Measurements from ENCODE around the gene GNPDA1.

The GNPDA1 gene

GRCh38 chr5:142017832-142018427 is 5.1 kb upstream of the GNPDA1 start:
- no peak for DNase-seq (ENCODE audit: low read depth)
- no peak overlapping the region for H3K4me3 ChIP-seq (ENCODE audit: low read length)
- no peak for TF ChIP-seq CTCF (conservative IDR thresholded peaks at IDR 0.05; ENCODE audit: low read depth, low read length)

- H3K4me3 ChIP-seq (ENCODE audit: low read length) = no peak overlapping the region
- no peak for DNase-seq (ENCODE audit: low read depth)
- TF ChIP-seq CTCF (conservative IDR thresholded peaks at IDR 0.05; ENCODE audit: low read depth, low read length) = no peak
Measured at GRCh38 chr5:142016556-142016955, 3.7 kb upstream of the GNPDA1 start.

- no peak overlapping the region for H3K4me3 ChIP-seq (ENCODE audit: low read length)
- no peak for DNase-seq (ENCODE audit: low read depth)
- TF ChIP-seq CTCF (conservative IDR thresholded peaks at IDR 0.05; ENCODE audit: low read depth, low read length) = no peak
Measured at GRCh38 chr5:142015781-142016533, 3.1 kb upstream of the GNPDA1 start.

- H3K4me3 ChIP-seq (ENCODE audit: low read length) = no peak overlapping the region
- no peak for DNase-seq (ENCODE audit: low read depth)
- TF ChIP-seq CTCF (conservative IDR thresholded peaks at IDR 0.05; ENCODE audit: low read depth, low read length) = peak; percentile 41
Measured at GRCh38 chr5:142014911-142015584, 2.2 kb upstream of the GNPDA1 start.

GRCh38 chr5:142013734-142014521 is 1.1 kb upstream of the GNPDA1 start:
- no peak for DNase-seq (ENCODE audit: low read depth)
- no peak overlapping the region for H3K4me3 ChIP-seq (ENCODE audit: low read length)
- TF ChIP-seq CTCF (conservative IDR thresholded peaks at IDR 0.05; ENCODE audit: low read depth, low read length) = no peak

- no peak for DNase-seq (ENCODE audit: low read depth)
- peak; percentile 64 for TF ChIP-seq CTCF (conservative IDR thresholded peaks at IDR 0.05; ENCODE audit: low read depth, low read length)
Measured at GRCh38 chr5:142012186-142012785, 541 bp downstream of the GNPDA1 start.

More at GRCh38 chr5:142012186-142012785, 541 bp downstream of the GNPDA1 start:
- peak overlapping the region; percentile 70 for H3K4me3 ChIP-seq (ENCODE audit: low read length)

Data from retinal pigment epithelial cell (primary cell).